HG03558 (cell line): ENCODE data around the gene SPTB.

Experiments
- ATAC-seq: cut with Tn5 transposase; IDR thresholded peaks from one replicate; pipeline ENCODE4 v1.9.1; 2021; ENCODE audit warnings: moderate number of reproducible peaks; ENCODE audit not compliant: unreplicated experiment; ENCODE audit errors: extremely low read depth

Gene SPTB

DNA sequence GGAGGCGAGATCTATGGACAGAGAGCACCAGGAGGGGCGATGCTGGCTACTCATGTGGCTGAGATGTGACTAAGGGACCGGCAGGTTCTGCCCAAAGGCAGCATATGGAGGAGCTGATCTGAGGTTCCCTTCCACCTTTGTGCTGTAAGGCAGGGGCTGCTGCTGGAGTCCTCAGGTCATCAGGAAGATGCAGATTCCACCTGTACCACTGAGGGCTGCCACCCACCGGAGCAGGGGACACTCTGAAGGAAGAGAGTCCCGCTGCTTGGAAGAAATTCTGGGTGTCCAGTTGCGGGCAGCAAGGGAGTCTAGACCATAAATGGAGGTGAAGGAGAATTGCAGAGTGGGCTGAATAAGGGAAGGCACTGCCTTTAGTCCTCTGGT lies 120.2 kb downstream of the SPTB start:
- no peak for ATAC-seq

DNA sequence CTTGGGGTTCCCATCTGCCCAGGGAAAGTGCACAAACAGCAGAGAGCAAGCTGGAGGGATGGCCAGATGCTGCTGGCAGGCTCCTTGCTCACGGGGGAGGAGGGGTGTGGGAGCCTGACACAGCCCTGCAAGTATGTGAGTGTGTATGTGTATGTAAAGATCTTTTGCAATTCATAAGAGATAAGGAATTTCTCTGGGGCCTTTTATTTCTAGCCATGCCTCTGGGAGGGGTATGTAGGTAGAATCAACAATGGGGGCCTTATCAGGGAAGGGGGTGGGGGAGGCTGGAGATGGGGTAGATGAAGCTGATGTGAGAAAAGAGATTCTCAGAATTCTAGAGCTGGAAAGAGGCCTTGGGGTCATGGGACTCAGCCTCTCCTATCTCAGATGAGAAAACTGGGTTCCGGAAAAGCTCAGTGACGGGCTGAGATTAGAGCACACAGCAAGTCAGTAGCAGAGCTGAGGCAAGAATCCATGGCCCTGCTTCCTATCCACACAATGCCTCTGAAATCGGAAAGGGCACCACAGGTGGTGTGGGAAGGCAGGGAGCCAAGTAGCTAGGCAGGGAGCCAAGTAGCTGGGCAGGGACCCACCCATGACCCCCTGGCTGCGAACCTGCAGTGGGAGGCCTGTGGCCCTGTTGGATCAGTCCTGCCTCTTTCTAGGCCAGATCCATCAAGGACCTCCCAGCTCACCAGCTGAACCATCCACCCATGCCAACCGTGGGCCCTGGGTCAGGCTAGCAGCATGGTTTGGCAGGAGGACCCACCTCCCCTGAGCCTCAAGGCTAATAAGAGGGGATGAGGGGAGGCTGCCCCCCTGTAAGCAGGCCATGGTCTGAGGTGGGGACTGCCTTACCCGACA lies 120.8 kb downstream of the SPTB start:
- no peak for ATAC-seq

GRCh38 chr14:64758025-64758521 lies 121.6 kb downstream of the SPTB start:
- no peak for ATAC-seq

GRCh38 chr14:64757601-64758000 lies 122.1 kb downstream of the SPTB start:
- ATAC-seq = no peak

- no peak for ATAC-seq
Measured at GRCh38 chr14:64756712-64757111, 123.0 kb downstream of the SPTB start.

DNA sequence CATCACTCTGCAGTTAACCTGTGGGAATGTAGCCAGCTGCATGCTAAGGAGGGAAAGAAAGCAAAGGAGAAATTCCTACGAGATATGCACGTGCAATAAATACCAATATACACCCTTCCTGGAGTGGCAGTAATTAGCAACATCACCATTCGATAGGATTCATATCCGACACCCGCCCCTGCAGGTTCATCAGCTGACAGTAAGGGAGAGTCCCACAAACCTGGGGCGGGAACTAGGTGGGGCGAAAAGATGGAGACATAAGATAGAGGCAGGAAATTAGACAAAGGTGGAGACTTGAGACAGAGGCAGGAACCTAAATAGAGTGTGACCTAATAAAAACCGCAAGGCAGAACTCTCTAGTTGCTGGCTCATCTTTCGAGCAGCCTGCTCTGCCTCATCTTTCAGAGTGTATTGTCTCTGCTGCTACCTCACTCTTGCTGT lies 123.9 kb downstream of the SPTB start:
- ATAC-seq = no peak

DNA sequence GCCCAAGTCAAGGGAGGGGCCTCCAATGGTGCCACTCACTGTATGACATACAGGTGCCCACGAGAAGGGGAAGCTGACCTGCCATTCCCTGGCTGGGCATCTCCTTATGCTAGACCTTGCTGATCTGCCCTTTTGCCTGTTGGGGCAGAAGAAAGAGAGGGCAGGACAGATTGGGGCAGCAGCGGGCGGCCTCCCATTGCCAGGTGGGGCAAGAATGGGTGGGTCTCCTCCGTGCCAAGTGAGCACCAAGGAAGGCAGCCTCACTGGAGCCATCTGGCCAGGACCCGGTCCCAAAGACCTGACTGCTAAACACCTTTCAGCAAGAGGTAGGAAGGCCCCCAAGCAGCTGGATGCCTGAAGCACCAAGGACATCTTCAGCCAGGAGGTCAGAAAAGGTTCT lies 125.0 kb downstream of the SPTB start:
- ATAC-seq = no peak

DNA sequence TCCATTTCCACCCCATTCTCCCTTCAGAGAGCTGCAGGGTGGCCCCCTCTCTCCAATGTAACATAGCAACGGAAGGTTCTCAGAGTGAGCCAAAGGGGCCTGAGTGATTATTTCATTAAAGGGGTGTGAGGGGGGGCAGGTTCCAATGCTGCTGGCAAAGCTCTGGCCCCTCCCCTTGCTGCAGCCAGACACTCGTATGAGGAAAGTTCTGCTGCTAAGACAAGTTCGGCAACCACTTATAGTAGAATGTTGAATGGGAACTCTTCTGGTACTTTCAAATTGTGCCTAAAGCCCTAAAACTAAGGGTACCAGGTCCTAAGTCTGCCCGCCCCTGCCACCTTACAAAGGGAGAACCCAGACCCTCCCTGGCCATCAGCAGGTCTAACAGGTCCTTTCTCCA lies 125.7 kb downstream of the SPTB start:
- no peak for ATAC-seq

GRCh38 chr14:64753374-64753773 lies 126.3 kb downstream of the SPTB start:
- no peak for ATAC-seq

- no peak for ATAC-seq
Measured at GRCh38 chr14:64752909-64753308, 126.8 kb downstream of the SPTB start.

GRCh38 chr14:64748995-64749714 lies 130.6 kb downstream of the SPTB start:
- no peak for ATAC-seq

- no peak for ATAC-seq
Measured at GRCh38 chr14:64748521-64748920, 131.2 kb downstream of the SPTB start.

- no peak for ATAC-seq
Measured at GRCh38 chr14:64747327-64747726, 132.4 kb downstream of the SPTB start.

DNA sequence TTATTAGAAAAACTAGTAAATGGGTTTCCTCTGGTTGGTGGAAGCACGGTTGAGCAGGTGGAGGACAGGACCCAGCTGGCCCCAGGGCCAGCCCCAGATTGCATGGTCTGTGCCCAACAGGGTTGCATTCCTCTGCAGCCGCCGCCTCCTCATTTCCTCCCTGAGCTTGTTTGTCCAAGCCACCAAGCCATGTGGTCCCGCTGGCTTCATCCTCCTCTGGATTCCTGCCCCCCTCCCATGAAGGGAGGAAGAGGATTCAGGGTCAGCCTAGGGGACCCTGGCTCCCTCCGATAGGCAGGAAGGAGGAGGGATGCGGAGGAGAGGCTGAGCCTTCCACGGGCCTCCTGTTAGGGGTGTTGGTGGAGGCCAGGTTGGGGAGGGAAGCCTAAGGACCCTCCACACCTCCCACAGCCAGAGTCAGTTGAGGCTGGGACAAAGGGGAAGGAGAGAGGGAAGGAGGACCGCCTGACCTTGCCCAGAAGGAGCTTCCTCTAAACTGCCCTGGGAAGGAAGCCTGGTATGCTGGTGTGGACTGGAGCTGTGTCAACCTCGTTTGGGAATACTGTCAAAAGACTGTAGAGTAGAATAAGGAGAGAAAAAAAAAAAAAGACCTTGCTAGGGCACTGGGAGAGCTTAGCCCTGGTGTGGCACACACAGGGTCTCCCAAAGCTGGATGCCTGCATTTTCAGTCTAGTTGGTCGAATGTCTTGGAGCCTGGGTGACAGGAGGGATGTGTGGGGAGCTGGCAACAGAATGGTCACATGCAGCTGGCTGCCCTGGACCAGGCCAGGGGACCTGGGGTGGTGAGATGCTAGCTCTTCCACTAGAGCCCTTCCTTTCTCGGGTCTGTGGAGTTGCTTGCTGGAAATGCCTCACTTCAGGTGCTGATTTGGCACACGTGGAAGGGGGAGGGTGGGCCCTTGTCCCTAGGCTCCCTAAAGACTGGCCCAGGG lies 133.1 kb downstream of the SPTB start:
- no peak for ATAC-seq

DNA sequence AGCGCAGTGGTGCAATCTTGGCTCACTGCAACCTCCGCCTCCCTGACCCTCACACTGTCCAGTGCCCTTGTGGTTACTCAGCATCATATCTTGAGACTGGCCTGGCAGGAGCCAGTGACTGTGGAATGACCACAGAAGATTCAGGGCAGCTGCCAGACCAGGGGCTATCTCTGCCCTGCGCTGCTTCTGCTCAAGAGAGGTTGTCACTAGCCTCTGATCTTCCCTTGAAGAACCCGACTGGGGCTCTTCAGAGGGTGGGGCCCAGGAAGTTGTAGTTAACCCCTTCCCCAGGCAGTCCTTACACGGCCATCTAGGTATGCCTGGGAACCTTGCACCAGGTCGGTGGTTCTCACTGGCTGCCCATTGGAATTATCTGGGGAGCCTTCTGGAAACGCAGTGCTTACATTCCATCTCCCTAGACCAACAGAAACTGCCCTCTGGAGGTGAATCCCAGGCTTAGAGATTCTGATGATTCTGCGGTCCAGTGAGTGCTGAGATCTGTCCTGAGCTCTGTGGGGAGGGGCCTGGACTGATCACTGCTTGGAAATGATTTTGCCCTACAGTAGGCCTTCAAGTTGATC lies 134.1 kb downstream of the SPTB start:
- no peak for ATAC-seq

DNA sequence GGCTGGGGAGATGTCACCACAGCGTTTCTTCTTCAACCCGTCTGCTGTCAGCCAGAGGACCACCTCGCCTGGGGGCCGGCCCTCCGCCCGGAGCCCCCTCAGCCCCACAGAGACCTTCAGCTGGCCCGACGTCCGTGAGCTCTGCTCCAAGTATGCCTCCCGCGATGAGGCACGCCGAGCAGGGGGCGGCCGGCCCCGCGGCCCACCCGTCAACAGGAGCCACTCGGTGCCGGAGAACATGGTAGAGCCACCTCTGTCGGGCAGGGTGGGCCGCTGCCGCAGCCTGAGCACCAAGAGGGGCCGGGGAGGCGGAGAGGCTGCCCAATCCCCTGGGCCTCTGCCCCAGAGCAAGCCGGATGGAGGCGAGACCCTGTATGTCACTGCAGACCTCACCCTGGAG lies 136.6 kb downstream of the SPTB start:
- no peak for ATAC-seq

DNA sequence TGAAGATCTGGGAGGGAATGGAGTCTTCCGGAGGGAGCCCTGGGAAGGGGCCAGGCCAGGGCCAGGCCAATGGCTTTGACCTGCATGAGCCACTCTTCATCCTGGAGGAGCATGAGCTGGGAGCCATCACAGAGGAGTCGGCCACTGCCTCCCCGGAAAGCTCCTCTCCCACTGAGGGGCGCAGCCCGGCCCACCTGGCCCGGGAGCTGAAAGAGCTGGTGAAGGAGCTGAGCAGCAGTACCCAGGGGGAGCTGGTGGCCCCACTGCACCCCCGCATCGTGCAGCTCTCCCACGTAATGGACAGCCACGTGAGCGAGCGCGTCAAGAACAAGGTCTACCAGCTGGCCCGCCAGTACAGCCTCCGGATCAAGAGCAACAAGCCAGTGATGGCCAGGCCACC lies 137.7 kb downstream of the SPTB start:
- no peak for ATAC-seq

DNA sequence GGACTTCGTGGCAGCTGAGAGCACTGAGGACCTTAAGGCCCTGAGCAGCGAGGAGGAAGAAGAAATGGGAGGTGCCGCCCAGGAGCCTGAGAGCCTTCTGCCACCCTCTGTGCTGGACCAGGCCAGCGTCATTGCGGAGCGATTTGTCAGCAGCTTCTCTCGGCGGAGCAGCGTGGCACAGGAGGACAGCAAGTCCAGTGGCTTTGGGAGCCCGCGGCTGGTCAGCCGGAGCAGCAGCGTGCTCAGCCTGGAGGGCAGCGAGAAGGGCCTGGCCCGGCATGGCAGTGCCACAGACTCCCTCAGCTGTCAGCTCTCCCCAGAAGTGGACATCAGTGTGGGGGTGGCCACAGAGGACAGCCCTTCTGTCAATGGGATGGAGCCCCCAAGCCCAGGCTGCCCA lies 138.5 kb downstream of the SPTB start:
- ATAC-seq = no peak

DNA sequence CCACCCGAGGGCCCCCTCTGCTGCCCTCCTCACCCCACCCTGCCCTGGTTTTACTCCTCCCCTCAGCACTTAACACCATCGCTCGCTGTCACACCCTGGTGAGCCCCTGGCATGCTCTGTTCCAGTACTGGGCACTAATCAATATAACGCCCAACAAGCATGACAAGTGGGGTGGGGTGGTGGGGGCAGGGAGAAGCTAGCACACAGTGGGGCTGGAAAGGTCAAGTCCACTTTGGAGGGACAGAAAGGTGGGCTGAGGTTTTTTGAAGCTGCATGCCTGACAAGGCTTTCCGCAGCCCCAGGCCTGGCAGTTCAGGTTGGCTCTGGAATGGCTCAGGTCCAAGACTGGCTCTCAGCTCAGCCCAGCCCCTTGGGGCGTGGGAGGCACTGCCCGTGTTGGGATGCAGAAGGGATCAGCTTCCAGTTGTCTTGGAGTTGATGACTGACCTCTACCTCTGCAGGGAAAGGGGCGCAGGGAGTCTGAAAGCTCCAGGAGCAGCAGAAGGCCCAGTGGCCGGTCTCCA lies 141.4 kb downstream of the SPTB start:
- no peak for ATAC-seq
